EL (cell line): ENCODE data around the gene ZNF697.

Source experiments
- DNase-seq: peaks from one replicate; pipeline ENCODE4 v3.0.0-alpha.2; 2016

Gene ZNF697

DNA sequence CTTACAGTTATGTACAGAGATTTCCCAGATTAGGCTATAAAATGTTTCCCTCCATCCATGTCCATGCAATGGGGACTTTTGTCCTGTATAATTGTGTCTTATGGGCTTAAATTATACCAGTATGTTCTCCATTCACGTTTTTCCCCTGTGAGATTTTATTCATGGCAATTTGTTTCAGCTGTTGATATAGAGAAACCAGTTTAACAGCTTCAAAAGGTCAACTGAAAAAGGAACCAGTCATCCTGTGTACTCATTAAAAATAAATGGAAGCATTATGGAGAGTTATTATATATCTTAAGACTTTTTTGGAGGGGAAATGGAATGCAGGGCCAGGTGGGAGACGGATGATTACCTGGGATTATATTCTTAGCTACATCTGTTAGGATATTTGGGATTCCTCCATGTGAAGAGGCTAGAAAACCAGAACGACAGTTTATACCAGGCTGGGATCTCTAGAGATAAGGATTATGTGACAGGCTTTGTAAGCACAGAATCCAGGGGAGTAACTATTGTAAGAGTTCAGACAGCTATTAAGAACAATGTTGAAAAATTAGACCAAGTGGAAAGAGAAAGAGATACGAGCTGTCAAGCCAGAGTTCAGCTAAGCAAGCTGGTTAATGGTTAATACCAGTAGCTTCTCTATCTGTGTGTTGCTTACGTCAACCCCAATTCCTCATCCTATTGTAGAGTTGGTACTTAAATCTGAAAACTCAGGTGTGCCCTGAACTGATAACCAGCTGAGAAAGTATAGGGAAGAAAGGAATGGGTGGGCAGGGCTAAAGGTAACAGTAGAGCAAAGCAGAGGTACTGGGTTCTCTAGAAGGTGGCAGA is 12.4 kb upstream of the ZNF697 start:
- DNase-seq: no peak

GRCh38 chr1:119659628-119660027 is 11.6 kb upstream of the ZNF697 start:
- DNase-seq: no peak

GRCh38 chr1:119656410-119656955 is 8.4 kb upstream of the ZNF697 start:
- DNase-seq: no peak

GRCh38 chr1:119655154-119655553 is 7.1 kb upstream of the ZNF697 start:
- peak; percentile 34 for DNase-seq

DNA sequence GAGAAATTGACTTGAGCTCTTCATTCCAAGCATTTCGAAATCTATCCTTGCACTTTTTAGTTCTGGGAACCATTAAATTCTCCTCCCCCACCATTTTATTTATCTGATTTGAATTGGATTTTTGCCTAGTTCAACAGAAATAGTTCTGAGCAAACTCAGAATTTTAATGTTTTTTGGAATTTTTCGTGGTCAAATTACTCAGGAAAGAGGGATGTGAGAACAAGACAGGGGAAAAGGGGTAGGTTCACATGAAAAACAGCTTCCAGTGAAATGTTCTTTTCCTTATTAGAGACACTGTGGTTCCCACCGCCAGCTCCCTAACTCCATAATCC is 5.7 kb upstream of the ZNF697 start:
- peak; percentile 32 for DNase-seq

- no peak for DNase-seq
Observed at GRCh38 chr1:119653135-119653838, 5.2 kb upstream of the ZNF697 start.

DNA sequence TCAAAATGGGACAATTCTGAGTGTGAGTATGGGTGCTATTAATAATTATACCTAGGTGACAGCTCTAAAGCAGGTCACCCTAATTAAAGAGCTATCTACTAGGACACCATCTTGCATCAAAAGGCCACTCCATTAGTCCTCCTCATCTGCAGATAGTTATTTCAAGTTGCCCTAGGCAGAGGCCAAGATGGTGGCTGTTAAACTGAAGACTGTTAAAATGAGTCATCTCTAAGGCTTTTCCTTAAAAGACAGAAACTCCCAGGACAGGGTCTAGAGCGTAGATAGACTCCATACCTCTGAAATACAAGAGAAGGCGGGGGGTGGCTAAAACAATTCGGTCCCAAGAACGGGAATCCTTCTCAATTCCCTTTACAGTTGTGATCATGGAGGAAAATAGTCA is 4.5 kb upstream of the ZNF697 start:
- DNase-seq: no peak

DNA sequence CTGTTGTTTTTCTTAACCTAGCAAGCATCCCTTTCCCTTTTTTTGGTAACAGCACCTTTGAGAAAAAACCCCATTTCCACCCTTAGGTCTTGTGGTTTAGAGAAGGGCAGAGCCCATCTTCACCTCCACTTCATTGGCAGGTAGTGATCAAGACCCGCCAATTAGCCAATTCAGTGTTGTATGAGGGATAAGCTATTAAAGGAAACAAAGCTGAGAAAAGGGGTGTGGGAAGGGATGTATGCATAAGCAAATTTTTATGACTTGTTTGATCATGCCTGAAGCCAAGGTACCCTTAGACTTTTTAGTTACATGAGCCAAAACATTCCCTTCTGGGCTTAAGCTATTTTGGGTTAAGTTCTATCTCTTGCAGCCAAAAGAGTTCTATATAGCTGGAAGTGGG is 3.6 kb upstream of the ZNF697 start:
- no peak for DNase-seq

- DNase-seq: peak; percentile 26
Observed at GRCh38 chr1:119651133-119651532, 3.1 kb upstream of the ZNF697 start.

DNA sequence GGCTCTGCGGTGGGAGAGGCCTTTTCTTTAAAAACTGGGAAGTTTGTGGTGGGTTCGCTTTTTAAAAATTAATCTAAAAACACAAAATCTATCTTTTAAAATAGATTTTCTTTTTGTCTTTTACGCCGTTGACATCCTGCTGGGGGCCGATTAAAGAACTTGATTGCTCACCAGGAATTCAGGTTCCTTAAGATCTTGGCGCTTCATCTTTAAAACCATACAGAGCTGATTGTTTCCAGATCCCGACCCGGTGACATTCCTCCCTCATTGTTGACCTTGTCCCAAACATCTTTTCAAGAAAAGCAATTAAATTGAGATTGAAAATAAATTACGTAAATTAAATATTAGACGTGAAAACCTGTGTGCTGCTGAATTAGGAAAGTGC is 546 bp upstream of the ZNF697 start:
- no peak for DNase-seq

DNA sequence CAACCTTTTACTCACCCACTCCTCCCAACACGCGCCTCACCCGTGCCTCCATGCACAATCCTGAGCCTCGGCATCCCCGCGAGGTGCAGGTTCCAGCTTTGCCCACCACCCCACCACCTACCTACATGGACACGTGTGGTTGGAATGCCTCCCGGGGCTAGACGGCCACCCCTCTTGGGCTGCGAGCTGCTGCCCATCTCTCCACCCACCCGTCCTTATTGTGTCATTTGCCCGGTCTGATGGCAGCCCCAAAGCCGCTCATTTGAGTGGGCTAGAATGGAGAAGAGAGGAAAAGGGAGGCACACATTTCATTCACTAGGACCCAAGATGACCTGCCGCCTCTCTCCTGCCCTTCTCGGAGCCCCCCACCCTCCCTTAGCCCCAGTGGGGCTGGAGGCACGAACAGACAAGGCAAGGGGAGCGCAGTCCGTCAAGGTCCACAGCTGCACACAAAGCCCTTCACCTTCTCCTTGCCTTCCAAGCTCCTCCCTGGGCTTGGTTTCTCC is 785 bp downstream of the ZNF697 start:
- no peak for DNase-seq

GRCh38 chr1:119646521-119647227 is 1.4 kb downstream of the ZNF697 start:
- DNase-seq: peak; percentile 84

DNA sequence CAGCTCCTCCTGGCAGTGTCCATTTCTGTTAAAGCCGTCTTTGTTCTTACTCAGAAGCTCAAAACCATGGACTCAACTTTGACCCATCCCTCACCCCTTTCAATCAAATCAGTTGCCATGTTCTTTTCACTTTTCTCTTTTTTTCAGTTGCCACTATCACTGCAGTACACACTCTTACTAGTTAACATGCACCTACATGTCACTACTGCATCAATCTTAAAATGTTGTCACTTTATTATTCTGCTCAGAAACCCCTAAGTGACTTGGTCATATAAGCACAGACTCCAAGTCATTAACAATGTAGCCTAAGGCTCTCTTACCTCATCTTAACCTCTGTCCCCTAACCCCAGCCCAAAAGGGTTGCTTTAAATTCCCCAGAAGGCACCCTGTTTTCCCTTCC is 9.0 kb downstream of the ZNF697 start:
- DNase-seq: no peak

DNA sequence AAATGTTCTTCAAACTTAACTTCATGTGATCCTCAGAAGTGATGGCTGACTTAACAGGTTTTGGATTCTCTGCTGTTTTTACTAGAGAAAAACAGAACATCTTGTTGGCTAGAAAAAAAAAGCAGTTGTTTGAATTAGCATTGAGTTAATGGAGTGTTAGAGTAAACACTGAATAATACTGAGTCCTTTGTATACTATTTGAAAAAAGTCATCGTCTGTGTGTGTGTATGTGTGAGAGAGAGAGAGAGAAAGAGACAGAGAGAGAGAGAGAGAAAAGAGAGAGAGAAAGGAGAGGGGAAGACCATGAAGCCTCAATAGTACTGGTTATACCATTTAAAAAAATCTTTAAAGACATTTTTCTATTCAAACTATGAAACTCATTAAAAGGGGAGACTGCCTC is 10.4 kb downstream of the ZNF697 start:
- no peak for DNase-seq

- no peak for DNase-seq
Observed at GRCh38 chr1:119636491-119637089, 11.5 kb downstream of the ZNF697 start.

DNA sequence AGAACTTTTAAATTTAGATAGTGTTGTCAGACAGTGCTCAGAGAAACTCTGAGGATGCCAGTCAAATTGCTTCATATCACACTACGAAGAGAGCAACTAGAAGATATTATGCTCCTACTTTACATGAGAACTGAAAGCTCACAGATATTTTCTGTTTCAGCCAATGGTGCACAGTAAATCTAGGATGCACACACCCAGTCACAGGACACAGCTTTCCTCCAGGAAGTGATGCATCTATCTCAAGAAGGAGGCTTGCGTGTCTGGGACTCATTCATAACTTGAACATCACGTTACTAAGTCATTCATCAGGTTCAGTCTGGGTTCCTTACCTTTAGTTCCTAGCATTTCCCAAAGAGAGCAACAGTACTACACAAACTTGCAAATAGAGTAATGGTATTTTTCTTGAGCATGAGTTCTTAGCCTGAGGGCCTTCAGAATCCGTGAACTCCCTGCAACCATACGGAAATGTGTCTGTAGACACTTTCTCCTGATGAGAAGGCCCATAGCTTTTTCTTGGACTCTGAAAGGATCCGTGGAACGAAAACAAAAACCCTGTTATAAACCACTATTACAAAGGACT is 12.2 kb downstream of the ZNF697 start:
- DNase-seq: peak; percentile 68

DNA sequence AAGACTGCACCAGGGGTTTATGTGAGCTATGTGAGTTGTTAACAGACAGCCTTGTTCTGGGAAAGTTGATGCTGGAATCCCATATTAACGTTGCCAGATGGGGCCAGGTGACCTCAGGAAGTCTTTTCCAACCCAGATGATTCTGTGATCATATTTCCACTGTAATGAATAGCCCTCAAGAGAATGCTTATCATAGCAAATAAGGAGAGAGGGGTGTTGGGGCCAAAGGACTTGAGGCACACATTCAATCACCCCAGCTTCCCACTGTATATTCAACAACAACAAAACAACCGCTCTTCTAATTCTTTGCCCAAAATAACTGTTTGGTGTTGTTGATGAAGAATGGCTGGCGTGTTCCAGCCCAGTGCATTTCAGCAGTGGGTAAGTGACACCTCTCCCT is 14.1 kb downstream of the ZNF697 start:
- DNase-seq: no peak

DNA sequence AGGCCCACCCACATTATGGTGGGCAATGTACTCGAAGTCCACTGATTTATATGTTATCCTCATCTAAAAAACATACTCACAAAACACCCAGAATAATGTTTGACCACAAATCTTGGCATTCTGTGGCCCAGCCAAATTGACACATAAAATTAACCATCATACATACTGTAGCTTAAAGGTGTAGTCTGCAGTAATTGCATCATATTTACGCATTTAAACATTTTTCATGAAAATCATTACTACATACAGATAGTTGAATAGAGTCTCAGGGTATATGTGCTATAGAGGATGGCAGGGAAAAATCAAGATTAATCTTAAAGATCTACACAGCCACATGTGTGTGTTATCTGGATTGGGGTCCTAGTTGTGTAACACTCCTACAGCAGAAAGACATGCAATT is 14.5 kb downstream of the ZNF697 start:
- DNase-seq: no peak

DNA sequence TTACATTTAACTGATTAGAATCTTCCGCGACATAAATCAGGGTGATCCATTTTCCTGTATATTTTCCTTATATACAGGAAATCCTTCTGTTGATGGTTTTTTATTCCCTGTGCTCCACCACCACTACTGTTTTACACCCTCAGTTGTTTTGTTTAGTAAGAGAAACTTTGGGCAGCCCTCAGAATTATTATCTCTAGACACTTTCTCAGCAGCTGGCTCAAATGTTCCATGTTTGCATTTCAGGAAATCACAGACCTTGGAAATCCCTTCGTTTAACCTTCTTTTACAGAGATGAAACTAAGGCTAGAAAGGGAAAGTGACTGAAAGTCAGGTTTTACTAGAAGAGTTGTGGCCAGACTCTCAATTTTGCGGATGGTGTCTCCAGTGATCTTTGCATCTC is 15.2 kb downstream of the ZNF697 start:
- no peak for DNase-seq

DNA sequence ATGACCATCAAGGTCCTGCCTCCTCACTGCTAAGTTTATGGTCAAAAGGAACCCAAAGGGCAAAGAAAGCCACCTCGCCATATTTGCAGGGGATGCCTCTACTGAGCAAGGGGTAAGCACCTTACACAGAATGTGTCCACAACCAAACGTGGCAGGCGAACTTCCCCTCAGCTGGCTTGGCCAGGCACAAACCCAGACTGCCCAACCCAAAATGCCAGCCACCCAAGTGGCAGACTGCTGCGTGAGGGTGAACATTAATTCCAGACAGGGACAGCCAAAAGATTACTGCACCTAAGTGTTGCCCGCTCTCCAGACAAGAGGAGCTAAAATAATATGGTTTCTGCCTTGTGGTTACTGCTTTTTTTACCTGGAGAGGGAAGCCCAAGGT is 16.0 kb downstream of the ZNF697 start:
- DNase-seq: no peak

- peak; percentile 87 for DNase-seq
Observed at GRCh38 chr1:119631433-119632102, 16.5 kb downstream of the ZNF697 start.

DNA sequence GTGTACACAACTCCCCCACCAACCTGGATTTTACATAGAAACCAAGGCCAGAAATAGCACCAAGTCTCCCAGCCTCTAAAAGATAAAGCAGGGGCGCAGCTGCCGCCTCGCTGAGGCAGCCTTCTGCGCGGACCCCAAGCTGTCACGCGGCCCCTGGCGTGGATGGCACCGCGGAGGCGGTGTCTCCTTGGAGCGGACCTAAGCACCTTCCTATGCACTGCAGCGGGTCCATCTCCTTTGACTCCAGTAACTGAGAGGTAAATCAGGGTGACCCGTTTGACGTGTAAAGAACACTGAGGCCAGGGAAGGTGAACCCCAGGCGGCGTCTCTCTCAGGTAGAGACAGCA is 17.0 kb downstream of the ZNF697 start:
- DNase-seq: no peak
